ENCODE data around the gene MRPL54. TPM values are rescaled to one million over a fixed set of nuclear protein-coding genes. Genes with fewer than 3 reads are reported as not detected.

Gene MRPL54
- total and polyA plus RNA-seq, 2 experiments from 2014 or later = 29.7 to 89.9 TPM

- Histone ChIP-seq H3K9me2 (ENCODE audit: insufficient read depth) (no peaks in the 10 kb centered on the region), H3K4me1 (ENCODE audit: insufficient read depth) (no peaks in the 10 kb centered on the region), H3K79me2 (replicated peaks; ENCODE audit: insufficient read depth) (no peaks in the 10 kb centered on the region), H4K20me1 (replicated peaks; ENCODE audit: insufficient read depth) (no peaks in the 10 kb centered on the region), H3F3A (replicated peaks; ENCODE audit: low read depth) (peaks cover 9% of the 10 kb centered on the region), H2AFZ (no peak overlapping the region), H3K27me3 (ENCODE audit: insufficient read depth) (no peaks in the 10 kb centered on the region), H3K4me3 (no peak overlapping the region), H3K4me2 (no peak overlapping the region), H3K27ac (ENCODE audit: low read depth) (no peak overlapping the region), H3K36me3 (ENCODE audit: insufficient read depth) (no peaks in the 10 kb centered on the region)
- Mint-ChIP-seq H3K27me3 (ENCODE audit: insufficient read depth, low read depth, poor library complexity) (peaks cover 15% of the 10 kb centered on the region), H3K4me3 (no peak overlapping the region), H3K9me3 (peaks cover 4% of the 10 kb centered on the region; the same call in 2 of the 3 replicates), H3K4me1 (no peaks in the 10 kb centered on the region; the same call in 2 of the 3 replicates), H3K36me3 (ENCODE audit: low read depth) (peaks cover 4% of the 10 kb centered on the region; the same call in 2 of the 3 replicates), H3K27ac (no peak overlapping the region)
- TF ChIP-seq NANOG (IDR thresholded peaks at IDR 0.05; ENCODE audit: borderline replicate concordance) (no peak), ETS1 (IDR thresholded peaks at IDR 0.05) (no peak), STAT1 (IDR thresholded peaks at IDR 0.05; ENCODE audit: unreplicated experiment) (no peak)
- DNase-seq (ENCODE audit: low spot score) (no peak), ATAC-seq (no peak)
These were observed 47.6 kb downstream of the MRPL54 start for GRCh38 chr19:3809881-3810707.

DNA sequence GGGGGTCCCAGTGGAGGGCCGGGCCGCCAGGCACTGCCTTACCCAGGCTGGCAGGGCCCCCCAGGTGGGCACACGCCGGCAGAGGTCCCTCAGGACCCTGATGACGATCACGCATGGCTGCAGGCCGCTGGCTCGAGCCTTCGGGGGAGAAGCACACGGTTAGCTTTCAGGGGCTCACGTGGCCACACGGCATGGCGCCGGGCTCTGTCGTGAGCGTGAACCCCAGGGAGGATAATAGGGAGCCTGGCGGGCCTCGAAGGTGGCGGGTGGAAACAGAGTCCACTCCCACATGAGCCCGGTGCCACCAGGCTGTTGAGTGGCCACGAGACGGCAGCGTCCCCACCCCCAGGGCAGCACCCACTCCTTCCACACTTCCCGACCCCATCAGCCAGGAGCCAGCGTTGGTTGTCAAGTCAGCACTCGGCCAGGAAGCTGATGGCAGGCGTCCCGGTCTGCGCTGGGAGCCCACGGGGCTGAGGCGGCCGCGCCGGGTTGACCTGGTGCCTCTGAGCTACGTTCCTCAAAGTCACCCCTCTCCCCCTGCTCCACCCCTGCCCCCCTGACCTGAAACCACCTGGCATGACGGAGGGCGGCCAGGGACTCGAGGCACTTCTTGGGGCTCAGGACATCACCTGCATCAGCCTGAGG lies 48.4 kb downstream of the MRPL54 start:
- Mint-ChIP-seq H3K4me3 (no peak overlapping the region), H3K36me3 (ENCODE audit: low read depth) (peaks cover 4% of the 10 kb centered on the region; the same call in 2 of the 3 replicates), H3K4me1 (no peaks in the 10 kb centered on the region; the same call in 2 of the 3 replicates), H3K27ac (no peak overlapping the region), H3K9me3 (peaks cover 4% of the 10 kb centered on the region), H3K27me3 (ENCODE audit: insufficient read depth, low read depth, poor library complexity) (peaks cover 10% of the 10 kb centered on the region)
- no peak overlapping the region for H3K27ac ChIP-seq (ENCODE audit: low read depth)
- DNase-seq (ENCODE audit: low spot score) (no peak), ATAC-seq (peak; percentile 27; the same call in 2 of the 3 replicates)
- H2AFZ ChIP-seq = no peak overlapping the region
- H3K27me3 ChIP-seq (ENCODE audit: insufficient read depth) = no peaks in the 10 kb centered on the region
- TF ChIP-seq REST (IDR thresholded peaks at IDR 0.05; ENCODE audit: unreplicated experiment) (no peak), NANOG (IDR thresholded peaks at IDR 0.05; ENCODE audit: borderline replicate concordance) (no peak), ETS1 (IDR thresholded peaks at IDR 0.05) (no peak), EZH2phosphoT487 (IDR thresholded peaks at IDR 0.05; ENCODE audit: unreplicated experiment) (no peak), CREB1 (CRISPR knock-in tag; IDR thresholded peaks at IDR 0.05; ENCODE audit: low read depth) (no peak), JUNB (IDR thresholded peaks at IDR 0.05; ENCODE audit: unreplicated experiment) (no peak), ZNF114 (CRISPR knock-in tag; IDR thresholded peaks at IDR 0.05) (no peak)
- no peaks in the 10 kb centered on the region for H3K9me2 ChIP-seq (ENCODE audit: insufficient read depth)
- H3K4me2 ChIP-seq = no peak overlapping the region
- H3K4me3 ChIP-seq = no peak overlapping the region
- H4K20me1 ChIP-seq (replicated peaks; ENCODE audit: insufficient read depth) = no peaks in the 10 kb centered on the region
- no peaks in the 10 kb centered on the region for H3K36me3 ChIP-seq (ENCODE audit: insufficient read depth)
- H3K79me2 ChIP-seq (replicated peaks; ENCODE audit: insufficient read depth) = no peaks in the 10 kb centered on the region
- H3F3A ChIP-seq (replicated peaks; ENCODE audit: low read depth) = peaks cover 9% of the 10 kb centered on the region
- H3K4me1 ChIP-seq (ENCODE audit: insufficient read depth) = no peaks in the 10 kb centered on the region
